ENCODE data around the gene PASK.

- TF ChIP-seq, protein P1, sequence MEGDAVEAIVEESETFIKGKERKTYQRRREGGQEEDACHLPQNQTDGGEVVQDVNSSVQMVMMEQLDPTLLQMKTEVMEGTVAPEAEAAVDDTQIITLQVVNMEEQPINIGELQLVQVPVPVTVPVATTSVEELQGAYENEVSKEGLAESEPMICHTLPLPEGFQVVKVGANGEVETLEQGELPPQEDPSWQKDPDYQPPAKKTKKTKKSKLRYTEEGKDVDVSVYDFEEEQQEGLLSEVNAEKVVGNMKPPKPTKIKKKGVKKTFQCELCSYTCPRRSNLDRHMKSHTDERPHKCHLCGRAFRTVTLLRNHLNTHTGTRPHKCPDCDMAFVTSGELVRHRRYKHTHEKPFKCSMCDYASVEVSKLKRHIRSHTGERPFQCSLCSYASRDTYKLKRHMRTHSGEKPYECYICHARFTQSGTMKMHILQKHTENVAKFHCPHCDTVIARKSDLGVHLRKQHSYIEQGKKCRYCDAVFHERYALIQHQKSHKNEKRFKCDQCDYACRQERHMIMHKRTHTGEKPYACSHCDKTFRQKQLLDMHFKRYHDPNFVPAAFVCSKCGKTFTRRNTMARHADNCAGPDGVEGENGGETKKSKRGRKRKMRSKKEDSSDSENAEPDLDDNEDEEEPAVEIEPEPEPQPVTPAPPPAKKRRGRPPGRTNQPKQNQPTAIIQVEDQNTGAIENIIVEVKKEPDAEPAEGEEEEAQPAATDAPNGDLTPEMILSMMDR (IDR thresholded peaks at IDR 0.05): no peak
- TF ChIP-seq POLR2A (IDR thresholded peaks at IDR 0.05): no peak
These were observed 7.7 kb upstream of the PASK start for GRCh38 chr2:241156971-241157441.
